GM23248 (cell line): ENCODE measurements around the gene LRRC2.

Experiments used
- EZH2 ChIP-seq: fragments of 200-600 bp; sonication (generic); IDR thresholded peaks from 2 replicates; pipeline ENCODE4 v1.6.1; 2018; ENCODE audit warnings: antibody characterized with exemption, mild to moderate bottlenecking; ENCODE audit not compliant: insufficient read depth, poor library complexity, severe bottlenecking
- EZH2phosphoT487 ChIP-seq: fragments of 200-600 bp; sonication (generic); IDR thresholded peaks from 2 replicates; pipeline ENCODE4 v1.6.1; 2018; ENCODE audit warnings: antibody characterized with exemption, moderate library complexity, mild to moderate bottlenecking, low read depth; ENCODE audit not compliant: insufficient read depth

DNA sequence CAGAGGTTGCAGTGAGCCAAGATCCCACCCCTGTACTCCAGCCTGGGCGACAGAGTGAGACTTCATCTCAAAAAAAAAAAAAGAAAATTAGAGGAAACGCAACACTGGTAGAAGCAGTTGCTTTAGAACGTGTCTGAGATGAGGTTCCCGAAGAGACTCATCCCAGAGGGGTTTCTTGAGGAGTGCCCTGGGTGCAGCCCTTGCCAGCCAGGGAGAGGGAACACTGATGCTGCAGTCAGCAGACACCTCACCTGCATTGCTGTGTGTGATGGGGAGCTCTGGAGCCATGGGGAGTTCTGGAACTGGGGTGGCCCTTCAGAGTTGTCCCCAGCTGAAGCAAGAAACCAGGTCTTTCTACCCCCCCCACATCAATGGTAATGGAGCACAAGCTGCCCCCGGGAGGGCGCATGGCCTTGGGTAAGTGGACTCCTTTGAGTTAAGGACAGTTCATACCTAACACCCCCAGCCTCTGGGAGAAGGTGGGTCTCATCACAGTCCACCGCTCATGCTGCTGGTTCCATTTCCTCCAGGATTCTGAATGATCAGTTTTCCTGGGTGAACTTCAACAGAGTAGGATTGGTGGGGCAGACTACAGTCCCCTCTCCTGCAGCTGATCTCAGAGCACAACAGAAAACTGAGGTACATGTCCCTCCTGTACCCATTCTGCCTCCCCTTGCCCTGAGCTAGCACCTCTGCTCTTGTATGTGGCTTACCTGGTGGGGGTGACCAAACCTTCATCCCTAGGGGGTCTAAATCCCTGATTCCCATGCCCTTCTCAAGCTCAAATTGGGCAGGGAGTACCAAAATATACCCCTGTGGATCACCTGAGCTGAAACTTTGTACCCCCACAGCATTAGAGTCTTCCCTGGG is 18.7 kb upstream of the LRRC2 start:
- TF ChIP-seq EZH2 (no peak), EZH2phosphoT487 (no peak)
